K562 (cell line): Measurements from ENCODE around the gene FASTK. TPM values are rescaled to one million over a fixed set of nuclear protein-coding genes. Genes with fewer than 3 reads are reported as not detected.
A peak's percentile ranks its signal among the peaks of the same experiment; 100 is the strongest.

Experiments
- ARHGAP35 ChIP-seq: fragments of 450-650 bp; IDR thresholded peaks from 2 replicates; pipeline ENCODE4 v1.6.1; 2018; ENCODE audit not compliant: partially characterized antibody
- BCLAF1 ChIP-seq, 2 experiments: fragments of 450-650 bp in 1 of 2; IDR thresholded peaks; 2 replicates each; pipeline ENCODE4 v1.6.1; 2011 to 2017; ENCODE audit warnings: low read depth in 2 of 2, antibody characterized with exemption in 1 of 2, borderline replicate concordance in 1 of 2, low read length in 1 of 2, mild to moderate bottlenecking in 1 of 2, mixed read lengths in 1 of 2; ENCODE audit not compliant: control insufficient read depth in 1 of 2
- CGGBP1 ChIP-seq: fragments of 250-450 bp; sonication (Bioruptor Pico); IDR thresholded peaks from 2 replicates; pipeline ENCODE4 v1.9.0; 2021; ENCODE audit warnings: mild to moderate bottlenecking
- E4F1 ChIP-seq: fragments of 250-450 bp; sonication (Bioruptor Pico); IDR thresholded peaks from 2 replicates; pipeline ENCODE4 v1.5.0; 2021; ENCODE audit warnings: mild to moderate bottlenecking, borderline replicate concordance
- HNRNPL ChIP-seq: fragments of 200-400 bp; formaldehyde crosslinking; IDR thresholded peaks from 2 replicates; pipeline ENCODE4 v1.6.1; 2017; ENCODE audit warnings: low read depth, mild to moderate bottlenecking, low read length
- MITF ChIP-seq: IDR thresholded peaks from 2 replicates; pipeline ENCODE4 v1.6.1; 2014; ENCODE audit warnings: antibody characterized with exemption
- RFX7 ChIP-seq: fragments of 250-450 bp; sonication (Bioruptor Pico); IDR thresholded peaks from 2 replicates; pipeline ENCODE4 v1.5.1; 2021; ENCODE audit warnings: mild to moderate bottlenecking
- TAL1 ChIP-seq: fragments of 450-650 bp; IDR thresholded peaks from 2 replicates; pipeline ENCODE4 v1.6.1; 2016; ENCODE audit warnings: mild to moderate bottlenecking
- TSHZ1 ChIP-seq: fragments of 250-450 bp; sonication (Bioruptor Pico); IDR thresholded peaks from 2 replicates; pipeline ENCODE4 v1.4.0; 2020; ENCODE audit warnings: mild to moderate bottlenecking, moderate library complexity
- ZBTB11 ChIP-seq, 3 experiments: fragments of 200-800 bp in 1 of 3; fragments of 250-450 bp in 1 of 3; fragments of 450-650 bp in 1 of 3; sonication (Bioruptor Pico) in 1 of 3; sonication (Bioruptor generic) in 1 of 3; formaldehyde crosslinking in 1 of 3; IDR thresholded peaks; 2 replicates each; pipeline versions ENCODE4 v1.6.1 to v1.8.0; 2016 to 2022; ENCODE audit warnings: mild to moderate bottlenecking in 2 of 3, missing genetic modification characterization in 2 of 3, missing compliant biosample characterization in 1 of 3, moderate library complexity in 1 of 3
- polyA plus RNA-seq, 8 experiments: library from polyadenylated mRNA; depleted of rRNA in 4 of 8; stranded (reverse) in 5 of 8; unstranded in 3 of 8; fragments of >200 nt; fragmentation: Nextera tagmentation in 2 of 8; fragmentation: Illumina TruSeq in 1 of 8; extraction: Ambion mirVana in 2 of 8; extraction: Trizol in 1 of 8; gene quantifications; 2 replicates each; pipeline versions ENCODE4 v1.2.1 to v1.2.3, GENCODE V29; 2011 to 2014; ENCODE audit warnings: inconsistent platforms in 1 of 8, missing spikeins in 1 of 8
- total RNA-seq, 7 experiments: library from RNA; depleted of rRNA in 6 of 7; stranded (reverse); fragments of >200 nt in 6 of 7; fragmentation: Illumina TruSeq in 2 of 7; extraction: Trizol in 2 of 7; gene quantifications; 2 replicates each; pipeline versions ENCODE4 v1.2.1 to v1.2.3, GENCODE V29; 2011 to 2021; ENCODE audit warnings: low replicate concordance in 1 of 7

FASTK gene
- total and polyA plus RNA-seq, 9 of the 15 experiments (the other 6 are each of a cell fraction or from before 2014, with no cell fraction given), result 0.51 to 150 (median 48.2) TPM

GRCh38 chr7:151057989-151058780 lies 22.4 kb downstream of the FASTK start (continued):
- no peak for TF ChIP-seq TSHZ1 (CRISPR knock-in tag)
- no peak for TF ChIP-seq TAL1
- 0 out of 4 replicates have a peak, but pooled peaks of 1 of the 2 experiments have one; percentile 40 for TF ChIP-seq BCLAF1 (IDR thresholded peaks at IDR 0.05; ENCODE audit: borderline replicate concordance in 1 of 2, control insufficient read depth in 1 of 2, low read depth in 2 of 2, low read length in 1 of 2)
- peak; percentile 51; the same call in 1 of the 2 replicates for TF ChIP-seq CGGBP1
- TF ChIP-seq E4F1, result no peak
- no peak for TF ChIP-seq RFX7
- no peak for TF ChIP-seq ARHGAP35
- TF ChIP-seq ZBTB11 (CRISPR knock-in tag; IDR thresholded peaks at IDR 0.05), result peak in 2 of 3 experiments; percentile 6 to 95; a peak in 2 of 6 replicates
- peak; percentile 51 for TF ChIP-seq MITF
- no peak for TF ChIP-seq HNRNPL
